ENCODE measurements around the gene LDLRAD2. TPM values are rescaled to one million over a fixed set of nuclear protein-coding genes. Genes with fewer than 3 reads are reported as not detected.

Gene LDLRAD2
- total and polyA plus RNA-seq, 4 donors, result 0.12 to 2.7 (median 0.23) TPM; not detected in 1

GRCh38 chr1:21764615-21765423, 47.2 kb upstream of the LDLRAD2 start:
- Histone ChIP-seq H3K27ac (ENCODE audit: low read depth in 1 of 2, low read length in 2 of 2) (no peak overlapping the region), H3K9me3 (ENCODE audit: control insufficient read depth in 4 of 4, low read length in 3 of 4) (no peaks in the 10 kb centered on the region), H3K9ac (ENCODE audit: low read depth in 1 of 2, low read length in 2 of 2) (no peak overlapping the region), H3K36me3 (ENCODE audit: control insufficient read depth in 4 of 4, insufficient read depth in 3 of 4, low read depth in 1 of 4, low read length in 3 of 4) (no peaks in the 10 kb centered on the region), H3K4me1 (ENCODE audit: control insufficient read depth in 4 of 4, insufficient read depth in 4 of 4, low read length in 3 of 4) (peaks cover 0 to 9% (median 3%) of the 10 kb centered on the region in 4 donors), H3K27me3 (ENCODE audit: control insufficient read depth in 4 of 4, insufficient read depth in 4 of 4, low read length in 3 of 4) (no peaks in the 10 kb centered on the region), H3K4me3 (ENCODE audit: low read depth in 1 of 3, low read length in 3 of 3) (no peak overlapping the region)
- 63% methylated on average over 13 of the region's 13 CpGs for WGBS
- no peak for TF ChIP-seq SP1 (IDR thresholded peaks at IDR 0.05)
- TF ChIP-seq CTCF (IDR thresholded peaks at IDR 0.05; ENCODE audit: low read depth, low read length, missing input control), result no peak
- TF ChIP-seq NR2F2 (IDR thresholded peaks at IDR 0.05), result no peak
- no peak for TF ChIP-seq RAD21 (IDR thresholded peaks at IDR 0.05)
- TF ChIP-seq YY1 (IDR thresholded peaks at IDR 0.05), result no peak
- no peak for TF ChIP-seq HNF4A (conservative IDR thresholded peaks at IDR 0.05)
- no peak for TF ChIP-seq FOXA1 (IDR thresholded peaks at IDR 0.05)
- TF ChIP-seq REST (IDR thresholded peaks at IDR 0.05), result no peak
- TF ChIP-seq EGR1 (IDR thresholded peaks at IDR 0.05; ENCODE audit: low read depth in 2 of 2), result no peak
- TF ChIP-seq JUND (IDR thresholded peaks at IDR 0.05), result no peak
- no peak for TF ChIP-seq FOXA2 (IDR thresholded peaks at IDR 0.05)
- TF ChIP-seq GABPA (IDR thresholded peaks at IDR 0.05 in 1 of 2, conservative IDR thresholded peaks at IDR 0.05 in 1 of 2), result no peak
- no peak for TF ChIP-seq RXRA (IDR thresholded peaks at IDR 0.05)
- no peak for TF ChIP-seq MAX (IDR thresholded peaks at IDR 0.05)
- no peak for TF ChIP-seq HNF4G (IDR thresholded peaks at IDR 0.05)
- DNase-seq (ENCODE audit: low spot score), result no peak

- WGBS, result 95% methylated on average over 4 of the region's 4 CpGs
- H3K36me3 ChIP-seq (ENCODE audit: control insufficient read depth in 4 of 4, insufficient read depth in 3 of 4, low read depth in 1 of 4, low read length in 3 of 4), result no peaks in the 10 kb centered on the region
- no peak overlapping the region for H3K27ac ChIP-seq (ENCODE audit: low read depth in 1 of 2, low read length in 2 of 2)
- DNase-seq (ENCODE audit: low spot score), result no peak
- no peak overlapping the region for H3K9ac ChIP-seq (ENCODE audit: low read depth in 1 of 2, low read length in 2 of 2)
- no peaks in the 10 kb centered on the region for H3K9me3 ChIP-seq (ENCODE audit: control insufficient read depth in 4 of 4, low read length in 3 of 4)
- no peak overlapping the region for H3K4me3 ChIP-seq (ENCODE audit: low read depth in 1 of 3, low read length in 3 of 3)
- H3K4me1 ChIP-seq (ENCODE audit: control insufficient read depth in 4 of 4, insufficient read depth in 4 of 4, low read length in 3 of 4), result peaks cover 0 to 9% (median 3%) of the 10 kb centered on the region in 4 donors
- H3K27me3 ChIP-seq (ENCODE audit: control insufficient read depth in 4 of 4, insufficient read depth in 4 of 4, low read length in 3 of 4), result no peaks in the 10 kb centered on the region
- TF ChIP-seq REST (IDR thresholded peaks at IDR 0.05) (no peak), CTCF (IDR thresholded peaks at IDR 0.05; ENCODE audit: low read depth, low read length, missing input control) (no peak), ATF3 (IDR thresholded peaks at IDR 0.05) (no peak), FOXA2 (IDR thresholded peaks at IDR 0.05) (no peak), HNF4G (IDR thresholded peaks at IDR 0.05) (no peak), SP1 (IDR thresholded peaks at IDR 0.05) (no peak), TAF1 (conservative IDR thresholded peaks at IDR 0.05) (no peak), ZBTB33 (IDR thresholded peaks at IDR 0.05) (no peak)
Observed at GRCh38 chr1:21766210-21766609, 45.9 kb upstream of the LDLRAD2 start.
